ENCODE measurements around the gene FANCL.

- no peak for TF ChIP-seq SUZ12 (IDR thresholded peaks at IDR 0.05; ENCODE audit: extremely low read depth, insufficient read depth, insufficient read length)
- TF ChIP-seq ZNF274 (IDR thresholded peaks at IDR 0.05; ENCODE audit: low read depth, low read length), result no peak
Measured at GRCh38 chr2:58202404-58202803, 38.7 kb downstream of the FANCL start.
